SH-SY5Y (cell line): ENCODE measurements around the gene CPNE9.

Experiments
- GATA2 ChIP-seq: IDR thresholded peaks from 2 replicates; pipeline ENCODE4 v1.6.1; 2011; ENCODE audit warnings: mild to moderate bottlenecking, low read depth, low read length
- GATA3 ChIP-seq: IDR thresholded peaks from 2 replicates; pipeline ENCODE4 v1.6.1; 2011; ENCODE audit warnings: low read depth, mild to moderate bottlenecking, low read length, moderate library complexity

CPNE9 gene

DNA sequence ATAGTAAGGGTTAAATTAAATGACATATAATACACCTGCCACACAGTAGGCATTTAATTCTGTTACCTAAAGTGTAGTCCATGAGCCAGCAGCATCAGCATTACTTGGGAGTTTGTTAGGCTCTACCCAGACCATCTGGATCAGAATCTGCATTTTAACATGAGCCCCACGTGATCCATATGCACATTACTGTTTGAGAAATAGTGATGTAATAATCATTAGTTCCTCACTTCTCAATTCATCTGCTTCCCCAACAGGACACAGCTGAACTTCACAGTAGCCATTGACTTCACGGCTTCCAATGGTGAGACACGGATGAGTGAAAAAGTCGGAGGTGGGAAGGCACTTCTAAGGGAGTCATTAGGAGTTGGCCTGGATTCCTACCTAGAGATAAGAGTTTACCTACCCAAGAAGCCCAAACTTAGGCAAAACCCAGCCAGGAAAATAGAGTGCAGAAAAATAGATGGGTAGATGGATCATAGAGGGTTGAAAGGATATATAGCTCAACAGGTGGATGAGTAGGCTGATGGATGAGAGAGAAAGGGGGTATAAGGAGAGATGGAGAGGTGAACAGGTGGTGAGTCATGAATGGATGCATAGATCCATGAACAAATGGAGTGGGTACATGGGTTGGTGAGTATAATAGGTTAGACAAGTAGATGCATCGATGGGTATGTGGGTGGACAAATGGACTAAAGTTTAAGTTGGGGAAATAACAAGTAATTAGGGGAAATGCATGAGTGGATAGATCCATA is 13.3 kb downstream of the CPNE9 start:
- no peak for TF ChIP-seq GATA2
- no peak for TF ChIP-seq GATA3

DNA sequence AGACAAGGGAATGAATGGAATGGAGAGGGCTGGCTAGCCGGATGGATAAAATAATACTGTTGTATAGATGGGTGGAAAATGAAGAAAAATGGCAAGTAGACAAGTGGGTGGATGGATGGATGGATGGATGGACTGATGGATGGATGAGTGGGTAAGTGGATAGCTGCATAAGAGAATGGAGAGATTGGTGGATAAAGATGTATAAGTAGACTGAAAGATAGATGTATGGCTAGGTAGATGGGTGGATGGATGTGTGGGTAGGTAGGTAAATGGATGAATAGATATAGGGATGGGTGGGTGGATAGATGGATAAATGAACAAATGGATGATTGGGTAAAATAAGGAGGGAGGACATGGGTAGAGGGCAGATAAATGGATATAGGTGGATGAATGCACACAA is 13.9 kb downstream of the CPNE9 start:
- no peak for TF ChIP-seq GATA3
- no peak for TF ChIP-seq GATA2

DNA sequence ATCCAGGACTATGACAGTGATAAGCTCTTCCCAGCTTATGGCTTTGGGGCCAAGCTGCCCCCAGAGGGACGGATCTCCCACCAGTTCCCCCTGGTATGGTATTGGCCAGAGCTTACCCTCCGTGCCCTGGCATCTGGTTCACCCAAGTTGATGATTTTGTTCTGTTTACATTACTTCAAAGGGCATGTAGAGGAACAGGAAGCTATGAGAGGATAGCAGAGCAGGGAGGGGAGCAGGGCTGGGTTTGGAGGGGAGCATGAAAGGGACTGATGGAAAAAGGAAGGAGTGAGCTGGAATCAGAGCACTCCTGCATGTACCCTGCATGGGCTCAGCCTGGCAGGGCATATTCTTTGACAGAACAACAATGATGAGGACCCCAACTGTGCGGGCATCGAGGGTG is 14.5 kb downstream of the CPNE9 start:
- TF ChIP-seq GATA3 = no peak
- TF ChIP-seq GATA2 = no peak

DNA sequence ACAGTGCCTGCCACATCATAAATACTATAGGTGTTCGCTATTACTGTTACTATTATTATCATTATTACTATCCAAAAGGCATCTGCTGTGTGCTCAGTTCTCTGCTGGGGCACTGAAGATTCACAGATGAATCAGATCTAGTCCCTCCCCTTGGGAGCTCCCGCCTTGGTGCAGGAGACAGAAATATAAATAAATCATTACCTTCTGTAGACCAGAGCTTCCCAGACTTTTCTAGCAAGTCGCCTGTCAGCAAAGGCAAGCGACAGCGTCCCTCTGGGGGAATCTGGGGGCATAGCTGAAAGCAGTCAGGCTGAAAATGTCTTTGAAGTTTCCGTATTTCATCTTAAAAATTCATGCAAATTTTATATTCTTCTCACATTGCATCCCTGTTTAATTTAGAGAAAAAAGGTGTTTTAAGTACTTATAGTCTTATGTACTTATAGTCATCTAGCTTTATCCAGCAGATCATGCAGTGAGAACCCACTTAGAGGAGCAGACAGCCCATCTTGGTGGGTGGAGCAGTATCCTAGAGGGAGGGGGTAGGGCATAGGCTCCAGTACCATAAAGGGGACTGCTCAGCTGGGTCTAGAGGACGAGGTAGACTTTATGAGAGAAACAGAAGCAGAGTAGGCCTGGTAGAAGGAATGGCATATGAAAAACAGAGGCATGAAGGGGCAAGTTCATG is 17.5 kb downstream of the CPNE9 start:
- no peak for TF ChIP-seq GATA2
- TF ChIP-seq GATA3 = no peak

DNA sequence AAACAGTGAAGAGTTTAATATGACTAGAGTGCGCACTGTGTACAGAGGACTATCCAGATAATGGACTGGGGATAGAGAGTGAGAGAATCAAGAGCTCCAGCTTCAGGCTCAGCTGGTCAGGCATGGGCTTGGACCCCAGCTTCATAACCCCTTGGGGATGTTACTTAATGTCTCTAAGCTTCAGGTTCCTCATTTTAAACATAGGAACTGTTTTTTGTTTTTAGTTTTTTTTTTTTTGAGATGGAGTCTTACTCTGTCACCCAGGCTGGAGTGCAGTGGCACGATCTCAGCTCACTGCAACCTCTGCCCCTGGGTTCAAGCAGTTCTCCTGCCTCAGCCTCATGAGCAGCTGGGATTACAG is 18.0 kb downstream of the CPNE9 start:
- TF ChIP-seq GATA3 (no peak), GATA2 (no peak)

DNA sequence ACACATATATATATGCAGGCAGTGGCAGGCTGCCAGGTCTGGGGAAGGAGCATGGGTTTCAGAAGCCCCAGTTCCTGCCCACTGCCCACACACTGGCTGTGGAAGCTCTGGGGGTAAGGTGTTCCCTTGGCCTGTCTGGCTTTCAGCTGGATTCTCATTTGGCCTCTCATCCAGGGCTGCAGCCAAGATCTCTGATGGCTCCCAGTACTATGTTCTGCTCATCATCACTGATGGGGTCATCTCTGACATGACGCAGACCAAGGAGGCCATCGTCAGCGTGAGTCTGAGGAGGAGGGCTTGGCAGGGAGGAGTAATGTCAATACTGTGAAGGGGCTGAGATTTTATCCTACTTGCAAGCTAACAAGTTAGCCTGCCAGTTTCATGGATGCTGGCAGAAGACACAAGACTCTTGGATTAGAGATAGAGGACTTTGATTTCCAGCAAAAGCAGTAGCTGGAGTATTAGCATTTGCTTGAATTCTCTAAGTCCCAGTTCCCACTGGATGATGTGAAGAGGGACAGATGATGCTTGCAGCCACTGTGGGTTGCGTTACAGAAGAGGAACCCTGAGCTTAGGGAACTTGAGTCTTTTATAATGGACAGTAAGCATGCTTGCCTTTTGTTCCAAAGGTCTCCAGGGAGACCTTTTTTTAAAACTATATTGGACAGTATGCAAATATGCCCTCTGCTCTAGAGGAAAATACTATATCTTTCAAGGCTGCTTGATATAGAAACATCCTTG is 22.3 kb downstream of the CPNE9 start:
- TF ChIP-seq GATA3 (no peak), GATA2 (no peak)

DNA sequence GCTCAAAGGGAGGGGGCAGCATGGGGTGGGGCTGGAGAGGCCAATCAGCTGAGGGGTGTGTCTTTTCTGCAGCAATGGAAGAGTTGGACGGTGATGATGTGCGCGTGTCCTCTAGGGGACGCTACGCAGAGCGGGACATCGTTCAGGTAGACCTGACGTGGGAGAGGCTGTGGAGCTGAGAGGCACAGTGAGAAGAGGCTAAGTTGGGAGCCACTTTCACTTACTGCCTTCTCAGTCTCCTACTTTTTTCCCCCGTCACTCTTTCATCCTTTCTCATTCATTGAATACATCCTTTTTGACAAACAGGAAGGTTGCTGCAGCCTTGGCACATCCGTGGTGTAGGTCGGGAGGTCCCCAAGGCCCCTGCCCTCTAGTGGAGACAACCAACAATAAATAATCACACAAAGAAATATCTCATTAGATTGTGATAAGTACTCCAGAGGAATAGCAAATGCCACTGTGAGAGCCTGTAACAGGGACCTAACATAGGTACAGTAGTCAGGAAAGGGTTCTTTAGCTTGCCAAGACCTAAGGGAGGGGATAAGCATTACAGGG is 23.5 kb downstream of the CPNE9 start:
- TF ChIP-seq GATA2 = no peak
- no peak for TF ChIP-seq GATA3

DNA sequence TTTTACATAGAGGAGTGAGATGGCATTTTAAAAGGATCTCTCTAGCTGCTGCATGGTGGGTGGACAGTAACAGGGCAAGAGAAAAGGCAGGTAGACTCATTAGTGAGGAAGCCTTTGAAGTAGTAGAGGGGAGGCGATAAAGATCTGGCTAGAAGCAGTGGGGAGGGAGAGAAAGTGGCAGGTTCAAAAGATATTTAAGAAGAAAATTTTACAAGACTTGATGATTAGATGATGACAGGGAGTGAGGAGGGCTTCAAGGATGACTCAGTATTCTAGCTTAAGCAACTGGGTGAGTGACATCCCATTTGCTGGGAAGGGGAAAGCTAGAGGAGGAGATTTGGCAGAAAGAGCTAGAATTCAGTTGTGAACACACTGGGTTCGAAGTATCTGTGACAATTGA is 24.1 kb downstream of the CPNE9 start:
- no peak for TF ChIP-seq GATA2
- TF ChIP-seq GATA3 = no peak

DNA sequence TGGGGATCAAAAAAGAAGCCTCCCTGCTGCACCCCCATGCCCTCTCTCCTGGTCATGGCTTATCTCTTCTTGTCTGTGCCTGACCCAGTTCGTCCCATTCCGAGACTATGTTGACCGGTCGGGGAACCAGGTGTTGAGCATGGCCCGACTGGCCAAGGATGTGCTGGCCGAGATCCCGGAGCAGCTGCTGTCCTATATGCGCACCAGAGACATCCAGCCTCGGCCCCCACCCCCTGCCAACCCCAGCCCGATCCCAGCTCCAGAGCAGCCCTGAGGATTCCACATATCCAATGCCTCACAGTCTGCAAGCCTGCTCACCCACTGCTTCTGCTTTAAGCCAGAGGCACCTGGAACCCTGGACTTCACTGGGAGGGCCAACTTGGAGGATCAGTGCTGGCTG is 25.8 kb downstream of the CPNE9 start:
- TF ChIP-seq GATA3 (no peak), GATA2 (no peak)

DNA sequence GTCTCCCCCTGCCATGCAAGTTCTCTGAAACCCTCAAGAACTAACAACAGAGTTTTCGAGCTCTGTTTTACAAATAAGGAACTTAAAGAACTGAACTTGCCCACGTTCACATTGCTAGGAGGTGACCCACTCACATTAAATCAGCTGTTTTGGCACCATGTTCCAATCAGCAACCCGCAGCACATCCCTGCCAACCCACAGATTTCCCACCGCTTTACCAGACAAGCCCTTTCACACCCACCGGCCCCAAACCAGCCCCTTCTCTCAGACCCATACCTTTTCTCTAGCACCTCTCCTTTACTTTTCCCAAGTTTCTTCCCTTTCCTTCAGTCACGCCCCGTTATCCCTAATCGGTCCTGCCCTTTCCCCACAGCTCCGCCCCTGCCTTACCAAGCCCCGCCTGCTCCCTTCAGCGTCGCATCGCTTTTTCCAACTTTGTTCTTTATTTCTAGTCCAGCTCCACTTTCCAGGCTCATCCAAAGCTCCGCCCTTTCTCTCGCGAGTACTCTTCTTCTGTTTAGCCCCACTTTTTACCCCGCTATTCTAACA is 27.1 kb downstream of the CPNE9 start:
- TF ChIP-seq GATA2 (no peak), GATA3 (no peak)

DNA sequence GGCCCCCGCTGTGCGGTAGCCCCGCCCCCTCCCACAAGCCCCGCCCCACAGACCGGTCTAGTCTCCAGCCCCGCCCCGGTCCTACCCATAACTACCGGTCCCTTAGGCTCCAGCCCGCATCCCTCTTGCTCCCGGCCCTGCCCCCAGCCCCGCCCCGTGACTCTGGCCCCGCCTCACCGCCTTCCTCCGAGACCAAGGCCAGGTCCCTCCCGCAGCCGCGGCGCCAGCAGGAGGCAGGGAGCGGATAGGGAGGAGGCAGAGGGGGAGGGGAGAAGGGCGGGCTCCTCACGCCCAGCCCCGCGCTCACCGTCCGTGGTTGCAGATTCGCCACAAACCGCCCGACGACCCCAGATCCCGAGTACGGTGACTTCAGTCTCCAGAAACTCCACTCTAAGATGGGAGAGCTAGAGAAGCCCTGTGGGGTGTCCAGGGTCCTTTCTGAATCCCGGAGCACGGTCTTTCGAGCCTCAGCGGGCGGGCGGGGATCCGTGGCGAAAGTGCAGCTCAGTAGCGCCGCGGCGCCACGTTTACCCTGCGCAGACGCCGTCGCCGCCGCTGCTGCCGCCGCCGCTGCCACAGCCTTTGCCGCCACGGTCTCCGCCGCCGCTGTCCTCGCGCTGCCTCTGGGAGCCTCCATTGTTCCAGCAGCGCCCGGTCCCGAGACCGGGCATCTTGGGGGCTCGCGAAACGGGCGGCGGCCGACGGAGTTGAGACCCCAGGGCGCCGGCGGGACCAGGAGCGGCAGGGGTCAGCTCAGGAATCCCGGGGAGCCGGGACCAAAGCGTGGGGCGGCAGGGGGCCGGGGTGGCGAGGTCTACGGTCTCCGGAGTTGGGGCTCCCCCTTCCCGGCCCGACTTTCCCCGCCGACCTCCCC is 27.8 kb downstream of the CPNE9 start, which contains the start of gene BRPF1:
BRPF1 (plus strand) TSS at position 530 of the 874 bp plus-strand sequence. CDS start 2,406 bp downstream, outside the sequence.
- TF ChIP-seq GATA3 = no peak
- no peak for TF ChIP-seq GATA2

DNA sequence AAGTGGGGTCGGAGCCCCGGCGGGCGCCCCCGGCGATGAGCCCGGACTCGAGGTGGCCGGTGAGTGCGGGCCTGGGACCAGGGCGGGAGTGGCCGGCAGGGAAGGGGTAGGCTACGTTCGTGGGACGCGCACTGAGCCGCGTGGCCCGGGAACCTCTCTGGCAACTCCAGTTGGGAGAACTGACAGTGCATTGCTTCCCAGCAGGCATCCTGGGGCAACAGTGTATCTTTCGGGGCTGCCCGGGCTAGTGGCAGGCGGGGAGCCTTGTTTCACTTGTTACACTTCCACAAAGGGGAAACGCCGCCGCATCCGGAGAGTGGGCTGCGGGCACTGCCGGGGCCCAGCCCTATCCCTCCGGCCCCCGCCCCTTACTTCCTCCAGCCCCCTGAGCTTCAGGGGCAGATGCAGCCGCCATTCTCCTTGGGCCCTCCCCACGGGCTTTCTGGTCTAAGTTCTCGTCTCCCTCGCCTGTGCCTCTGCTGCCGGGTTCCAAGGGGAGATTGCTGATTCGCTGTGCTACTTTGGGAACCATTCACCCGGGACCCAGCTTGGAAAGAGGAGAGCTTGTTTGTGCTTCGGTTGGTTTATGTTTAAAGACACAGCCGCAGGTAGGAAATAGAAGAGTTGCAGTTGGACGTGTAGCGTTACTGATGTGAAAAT is 28.6 kb downstream of the CPNE9 start:
- no peak for TF ChIP-seq GATA2
- TF ChIP-seq GATA3 = no peak

DNA sequence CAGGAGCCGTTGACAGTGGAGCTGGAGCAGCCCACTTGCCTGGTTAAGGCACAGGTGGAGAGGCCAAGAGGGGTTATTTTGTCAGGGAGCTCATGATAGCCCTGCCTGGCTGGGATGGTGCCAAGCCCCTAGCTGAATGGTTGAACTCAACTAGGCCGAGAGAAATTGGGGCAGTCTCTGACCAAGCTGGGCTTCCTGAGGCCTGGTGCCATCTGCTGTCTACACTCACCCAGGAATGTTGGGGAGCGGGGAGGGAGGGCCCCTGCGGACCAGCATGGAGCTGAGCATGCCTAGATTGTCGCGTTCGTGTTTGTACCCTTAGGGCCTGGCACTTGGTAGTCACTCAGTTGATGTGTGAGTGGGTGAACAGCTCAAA is 29.1 kb downstream of the CPNE9 start:
- TF ChIP-seq GATA3 (no peak), GATA2 (no peak)

DNA sequence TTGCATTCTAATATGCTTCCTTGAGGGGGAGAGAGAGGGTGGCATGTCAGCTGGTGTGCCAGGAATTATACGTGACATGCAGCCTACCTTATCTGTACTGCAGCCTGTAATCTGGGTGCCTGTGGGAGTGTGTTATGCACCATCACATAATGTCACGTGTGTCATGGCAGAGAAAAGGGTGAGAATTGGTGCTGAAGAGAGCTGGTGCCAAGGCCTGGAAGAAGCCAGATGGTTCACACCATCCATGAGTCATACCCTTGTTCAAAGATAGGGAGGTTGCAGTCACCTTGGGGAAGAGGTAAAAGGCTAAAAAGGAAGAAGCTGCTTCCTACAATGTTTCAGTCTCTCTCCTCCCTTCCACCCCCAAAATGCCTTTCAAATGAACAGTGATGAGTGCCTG is 33.2 kb downstream of the CPNE9 start:
- TF ChIP-seq GATA2 (no peak), GATA3 (no peak)
